B cell (primary cell): ENCODE data around the gene COL4A6.

ENCODE experiments used
- CTCF ChIP-seq: fragments of 200-600 bp; IDR thresholded peaks from one replicate; pipeline ENCODE4 v1.8.0; 2022; ENCODE audit warnings: antibody characterized with exemption, mild to moderate bottlenecking
- EZH2 ChIP-seq: IDR thresholded peaks from 2 replicates; pipeline ENCODE4 v1.6.1; 2012; ENCODE audit warnings: borderline replicate concordance, low read depth, mild to moderate bottlenecking, moderate library complexity, low read length; ENCODE audit not compliant: insufficient read depth, poor library complexity, severe bottlenecking

- TF ChIP-seq CTCF (no peak), EZH2 (no peak)
These were observed 134.5 kb downstream of the COL4A6 start for GRCh38 chrX:108303682-108304081.
